IMR-90 (cell line): Measurements from ENCODE around the gene RBBP4. TPM values are rescaled to one million over a fixed set of nuclear protein-coding genes. Genes with fewer than 3 reads are reported as not detected.

ENCODE experiments used
- ATAC-seq: fragments of 200-7000 bp; cut with Tn5 transposase; 2 replicates; pipeline ENCODE4 v1.9.1; 2020; ENCODE audit warnings: low read depth, mild to moderate bottlenecking, moderate library complexity
- BruUV-seq: library from RNA; stranded (reverse); fragments of 400-500 nt; replicated peaks from 2 replicates; lab custom pipeline; 2021; lab: Mats Ljungman, UMichigan
- CTCF ChIA-PET: fragments of 300-600 bp; formaldehyde crosslinking; extraction: SDS; loops from one replicate; lab custom pipeline; 2021; ENCODE audit warnings: antibody characterized with exemption; lab: Yijun Ruan, JAX
- POLR2A ChIA-PET: fragments of 300-600 bp; sonication (Branson Sonifier 250); formaldehyde crosslinking; loops from one replicate; lab custom pipeline; 2022; ENCODE audit warnings: antibody characterized with exemption; ENCODE audit not compliant: unreplicated experiment; lab: Charles Lee
- DNase-seq: peaks from one replicate; pipeline ENCODE4 v3.0.0; 2013
- H2AFZ ChIP-seq: replicated peaks from 2 replicates; pipeline ENCODE3; 2013; ENCODE audit warnings: low read length, mild to moderate bottlenecking; ENCODE audit not compliant: poor library complexity
- H2AK5ac ChIP-seq: 2 replicates; pipeline ENCODE4 v1.6.1; 2013; ENCODE audit warnings: low read depth, low read length, inconsistent platforms
- H2AK9ac ChIP-seq: replicated peaks from 2 replicates; pipeline ENCODE3; 2013; ENCODE audit warnings: mild to moderate bottlenecking, low read depth, low read length, moderate library complexity; ENCODE audit not compliant: poor library complexity
- H2BK120ac ChIP-seq: 2 replicates; pipeline ENCODE4 v1.6.1; 2013; ENCODE audit warnings: low read depth, low read length, inconsistent platforms
- H2BK15ac ChIP-seq: 3 replicates; pipeline ENCODE4 v1.6.1; 2013; ENCODE audit warnings: low read depth, low read length, inconsistent platforms
- H2BK20ac ChIP-seq: 2 replicates; pipeline ENCODE4 v1.6.1; 2013; ENCODE audit warnings: low read depth, mild to moderate bottlenecking, inconsistent platforms, low read length, moderate library complexity
- H2BK5ac ChIP-seq: 2 replicates; pipeline ENCODE4 v1.6.1; 2013; ENCODE audit warnings: mild to moderate bottlenecking, low read depth, low read length, inconsistent platforms; ENCODE audit not compliant: poor library complexity, severe bottlenecking
- H3K14ac ChIP-seq: replicated peaks from 2 replicates; pipeline ENCODE4 v1.6.1; 2013; ENCODE audit warnings: low read depth, low read length, inconsistent platforms
- H3K18ac ChIP-seq: 2 replicates; pipeline ENCODE4 v1.6.1; 2013; ENCODE audit warnings: low read depth, low read length, control low read depth
- H3K23ac ChIP-seq: 2 replicates; pipeline ENCODE4 v1.6.1; 2013; ENCODE audit warnings: low read depth, low read length, inconsistent platforms
- H3K27ac ChIP-seq: 2 replicates; pipeline ENCODE4 v1.5.1; 2013; ENCODE audit warnings: mild to moderate bottlenecking, control low read depth, low read length; ENCODE audit not compliant: insufficient read depth
- H3K27me3 ChIP-seq: 2 replicates; pipeline ENCODE4 v1.6.1; 2013; ENCODE audit warnings: low read length; ENCODE audit not compliant: control insufficient read depth, insufficient read depth
- H3K36me3 ChIP-seq: 2 replicates; pipeline ENCODE4 v1.6.1; 2013; ENCODE audit warnings: low read length, mixed read lengths; ENCODE audit not compliant: control insufficient read depth, insufficient read depth
- H3K4ac ChIP-seq: 2 replicates; pipeline ENCODE4 v1.6.1; 2013; ENCODE audit warnings: low read depth, low read length, inconsistent platforms
- H3K4me1 ChIP-seq: 2 replicates; pipeline ENCODE4 v1.6.1; 2013; ENCODE audit warnings: low read length, mixed read lengths; ENCODE audit not compliant: control insufficient read depth, insufficient read depth
- H3K4me2 ChIP-seq: 2 replicates; pipeline ENCODE4 v1.6.1; 2013; ENCODE audit warnings: low read depth, mild to moderate bottlenecking, control low read depth, low read length, moderate library complexity
- H3K4me3 ChIP-seq: 2 replicates; pipeline ENCODE4 v1.5.1; 2013; ENCODE audit warnings: low read depth, mild to moderate bottlenecking, control low read depth, low read length, moderate library complexity; ENCODE audit not compliant: insufficient read depth
- H3K56ac ChIP-seq: 2 replicates; pipeline ENCODE4 v1.6.1; 2013; ENCODE audit warnings: low read length, inconsistent platforms; ENCODE audit not compliant: insufficient read depth; ENCODE audit errors: extremely low read depth
- H3K79me1 ChIP-seq, 2 experiments: 2 replicates each; pipeline ENCODE4 v1.6.1; 2013; ENCODE audit warnings: low read length in 2 of 2, inconsistent platforms in 1 of 2, low read depth in 1 of 2
- H3K9ac ChIP-seq: 2 replicates; pipeline ENCODE4 v1.6.1; 2013; ENCODE audit warnings: low read depth, low read length, control low read depth
- H3K9me1 ChIP-seq: 2 replicates; pipeline ENCODE4 v1.6.1; 2013; ENCODE audit warnings: low read length, inconsistent platforms; ENCODE audit not compliant: insufficient read depth
- H3K9me3 ChIP-seq: 2 replicates; pipeline ENCODE4 v1.6.1; 2013; ENCODE audit warnings: low read length; ENCODE audit not compliant: control insufficient read depth, insufficient read depth
- H4K20me1 ChIP-seq: 2 replicates; pipeline ENCODE4 v1.6.1; 2013; ENCODE audit warnings: low read length, inconsistent platforms; ENCODE audit not compliant: insufficient read depth
- H4K5ac ChIP-seq: 2 replicates; pipeline ENCODE4 v1.6.1; 2013; ENCODE audit warnings: mild to moderate bottlenecking, low read depth, low read length, control low read depth
- H4K8ac ChIP-seq, 2 experiments: 2 replicates each; pipeline ENCODE4 v1.6.1; 2013; ENCODE audit warnings: low read depth in 2 of 2, low read length in 2 of 2, control low read depth in 1 of 2, inconsistent platforms in 1 of 2
- H4K91ac ChIP-seq: 2 replicates; pipeline ENCODE4 v1.6.1; 2013; ENCODE audit warnings: low read depth, low read length, inconsistent platforms; ENCODE audit not compliant: insufficient read depth
- MAFK ChIP-seq: IDR thresholded peaks from 2 replicates; pipeline ENCODE4 v1.6.1; 2012; ENCODE audit warnings: low read depth, low read length, improper control_type of control experiment
- WGBS, 2 experiments: methylation state at CpG; one replicate each; pipeline versions ENCODE4 v1.1.5 to v1.1.7; 2013; ENCODE audit warnings: missing lambda C conversion rate in 2 of 2; ENCODE audit not compliant: insufficient read length in 1 of 2; ENCODE audit errors: extremely low coverage in 2 of 2; 5-methylcytosine and 5-hydroxymethylcytosine counted together
- dilution Hi-C: fragments of 300-500 bp; cut with HindIII; formaldehyde crosslinking; loops from one replicate; pipeline ENCODE4 v1.14.3; 2018; ENCODE audit warnings: low sequenced_read_pairs; ENCODE audit not compliant: unreplicated experiment
- in situ Hi-C: fragments of 300-500 bp; cut with MboI; formaldehyde crosslinking; loops from 3 replicates; pipeline ENCODE4 v1.14.3; 2019; ENCODE audit warnings: low sequenced_read_pairs, inconsistent platforms, mixed read lengths
- intact Hi-C: fragments of 100-400 bp; cut with micrococcal nuclease; formaldehyde crosslinking; loops from 2 replicates; pipeline ENCODE4 v1.10.0; 2022
- microRNA-seq, 2 experiments: library from miRNA; stranded (forward) in 1 of 2; unstranded in 1 of 2; fragments of 10-50 nt in 1 of 2; fragments of <30 nt in 1 of 2; gene quantifications in 1 of 2; microRNA quantifications in 1 of 2; one replicate each; pipeline versions ENCODE3 to v1.1.0; 2013 to 2020; ENCODE audit not compliant: insufficient read depth in 1 of 2, insufficient read length in 1 of 2, unreplicated experiment in 1 of 2
- polyA plus RNA-seq, 3 experiments: library from polyadenylated mRNA; depleted of rRNA; stranded (reverse); fragments of >200 nt; gene quantifications; 2 replicates each; pipeline ENCODE4 v1.2.3, GENCODE V29; 2012; ENCODE audit warnings: low replicate concordance in 1 of 3
- small RNA-seq, 5 experiments: library from RNA; depleted of rRNA; stranded (forward); fragments of <200 nt; gene quantifications; one replicate each; pipeline ENCODE3, GENCODE V24; 2012
- total RNA-seq: library from RNA; depleted of rRNA; stranded (reverse); fragments of >200 nt; gene quantifications from 2 replicates; pipeline ENCODE4 v1.2.3, GENCODE V29; 2012; rRNA removed

RBBP4 gene
- total and polyA plus RNA-seq, 2 of the 4 experiments (the other 2 are of a cell fraction), result 82.9 to 161 TPM

GRCh38 chr1:32733582-32734321 is 82.7 kb downstream of the RBBP4 start:
- no peak overlapping the region for H3K18ac ChIP-seq
- H3K9ac ChIP-seq, result no peak overlapping the region
- in situ Hi-C loops, result no loop called here
- no peak overlapping the region for H3K56ac ChIP-seq
- H3K4me3 ChIP-seq, result no peak overlapping the region
- H2AK9ac ChIP-seq, result peak overlapping the region; percentile 39
- intact Hi-C loops, result no loop called here
- WGBS, 2 experiments, result 33% methylated on average over 2 of the region's 9 CpGs; no CpG with 5 or more reads in 1 of the 2 experiments
- H4K20me1 ChIP-seq, result no peaks in the 10 kb centered on the region
- H3K23ac ChIP-seq, result no peak overlapping the region
- no peaks in the 10 kb centered on the region for H3K79me1 ChIP-seq
- no peaks in the 10 kb centered on the region for H3K9me3 ChIP-seq
- H3K27ac ChIP-seq, result no peak overlapping the region
- 0 out of 2 replicates have a peak, but pooled peaks cover 3% of the 10 kb centered on the region for H3K9me1 ChIP-seq
- H3K27me3 ChIP-seq, result no peaks in the 10 kb centered on the region
- no peak overlapping the region; the same call in 1 of the 2 replicates for H4K91ac ChIP-seq
- POLR2A ChIA-PET, result interaction anchor here (0.6 kb wide), 2 partner anchors 29 to 909 kb away, joined by 3 to 5 read pairs; no protein-coding TSS in a partner anchor
- H2BK15ac ChIP-seq, result no peak overlapping the region
- BruUV-seq, result no TSS peak
- H3K14ac ChIP-seq, result no peak overlapping the region
- no peak overlapping the region for H2AK5ac ChIP-seq
- ATAC-seq, result peak; percentile 17; the same call in 1 of the 2 replicates
- H2AFZ ChIP-seq, result peak overlapping the region; percentile 63
- no peak overlapping the region for H4K8ac ChIP-seq
- H2BK5ac ChIP-seq, result no peak overlapping the region
- no peak overlapping the region for H3K4me2 ChIP-seq
- dilution Hi-C loops, result no loop called here
- DNase-seq, result peak; percentile 64
- H2BK120ac ChIP-seq, result no peak overlapping the region
- no peak for TF ChIP-seq MAFK
- CTCF ChIA-PET, result no interaction called here
- peaks cover 5% of the 10 kb centered on the region for H3K4me1 ChIP-seq
- H4K5ac ChIP-seq, result no peak overlapping the region
- H2BK20ac ChIP-seq, result no peak overlapping the region
- no peaks in the 10 kb centered on the region for H3K36me3 ChIP-seq
- no peak overlapping the region for H3K4ac ChIP-seq

Small RNA genes lying within 50 kb of the gene (microRNA-seq; reads per million reads assigned to microRNA genes)
- not detected for gene RF00019 (ENCODE audit: insufficient read depth, insufficient read length)

Small RNA genes lying within 50 kb of the gene (small RNA-seq; reads per million reads assigned to genes)
- gene RF00019, result 0 reads per million in 5 experiments

Other genes starting within 250 kb of the RBBP4 start
- not detected in 2 replicates for gene ZBTB8B, start 186.1 kb upstream of the RBBP4 start, total RNA-seq
- not detected in 2 replicates for gene ZBTB8B, start 186.1 kb upstream of the RBBP4 start, polyA plus RNA-seq (2012; rRNA removed)
- gene ZBTB8A, start 111.8 kb upstream of the RBBP4 start, total RNA-seq, result 6.1 and 7.5 TPM in 2 replicates
- gene ZBTB8A, start 111.8 kb upstream of the RBBP4 start, polyA plus RNA-seq (2012; rRNA removed), result 1.8 and 2.1 TPM in 2 replicates
- gene ZBTB8OS, start 658 bp upstream of the RBBP4 start, total RNA-seq, result 31.0 and 59.2 TPM in 2 replicates
- 43.5 and 52.6 TPM in 2 replicates for gene ZBTB8OS, start 658 bp upstream of the RBBP4 start, polyA plus RNA-seq (2012; rRNA removed)
- 103 and 139 TPM in 2 replicates for gene SYNC, start 51.6 kb downstream of the RBBP4 start, total RNA-seq
- gene SYNC, start 51.6 kb downstream of the RBBP4 start, polyA plus RNA-seq (2012; rRNA removed), result 41.3 and 48.9 TPM in 2 replicates
- gene YARS1, start 166.2 kb downstream of the RBBP4 start, total RNA-seq, result 149 and 166 TPM in 2 replicates
- 62.3 and 100 TPM in 2 replicates for gene YARS1, start 166.2 kb downstream of the RBBP4 start, polyA plus RNA-seq (2012; rRNA removed)
- gene S100PBP, start 166.4 kb downstream of the RBBP4 start, total RNA-seq, result 20.3 and 25.8 TPM in 2 replicates
- 12.6 and 13.9 TPM in 2 replicates for gene S100PBP, start 166.4 kb downstream of the RBBP4 start, polyA plus RNA-seq (2012; rRNA removed)
- 1.6 and 1.7 TPM in 2 replicates for gene FNDC5, start 219.7 kb downstream of the RBBP4 start, total RNA-seq
- gene FNDC5, start 219.7 kb downstream of the RBBP4 start, polyA plus RNA-seq (2012; rRNA removed), result 1.2 and 1.5 TPM in 2 replicates
- gene HPCA, start 235.3 kb downstream of the RBBP4 start, total RNA-seq, result not detected in 2 replicates
- gene HPCA, start 235.3 kb downstream of the RBBP4 start, polyA plus RNA-seq (2012; rRNA removed), result 0.22 and 0.30 TPM in 2 replicates